Measurements from ENCODE around the gene SNX4.

Gene SNX4

DNA sequence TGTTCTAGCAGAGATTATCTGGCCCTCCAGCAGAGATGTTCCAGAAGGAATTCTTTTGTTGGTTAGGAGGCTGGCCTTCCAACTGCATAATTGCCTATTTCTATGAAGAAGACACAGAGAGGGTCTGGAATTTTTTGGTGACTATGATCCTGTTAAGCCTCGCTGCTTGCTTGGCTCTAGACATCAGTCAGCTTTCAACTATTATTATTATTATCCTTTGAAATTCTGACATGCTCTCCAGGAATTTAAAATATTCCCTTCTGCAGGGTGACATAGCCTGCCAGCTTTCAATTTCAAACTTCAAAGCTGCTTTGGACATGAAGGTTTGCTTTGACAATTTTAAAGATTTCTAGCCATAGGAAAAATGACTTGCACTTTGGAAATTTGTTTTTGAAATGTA is 118.6 kb downstream of the SNX4 start:
- DNase-seq = no peak

DNA sequence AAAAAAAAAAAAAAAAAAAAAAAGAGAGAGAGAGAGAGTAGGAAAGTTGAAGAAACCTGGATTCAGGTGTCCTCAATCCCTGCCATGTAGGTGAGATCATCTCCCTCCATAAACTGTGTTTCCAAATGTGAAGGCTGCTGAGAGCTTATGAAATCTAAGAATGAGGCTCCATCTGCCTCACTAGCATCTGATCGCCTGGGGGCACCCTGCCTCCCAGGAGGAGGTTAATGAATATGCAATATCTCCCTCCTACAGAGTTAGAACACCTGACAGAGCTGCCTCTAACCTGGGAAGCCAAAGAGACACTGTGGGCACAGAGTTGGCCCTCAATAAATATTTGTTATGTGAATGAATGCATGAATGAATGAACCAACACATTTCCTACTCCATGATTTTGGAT is 121.0 kb downstream of the SNX4 start:
- DNase-seq = no peak

Data from hematopoietic multipotent progenitor cell treated with erythropoietin and hydrocortisone succinate and interleukin-3 and kit ligand, for 4 days (in vitro differentiated cells).